Right forelimb (tissue), 1 donor: ENCODE data around the gene CASZ1.
A peak's percentile ranks its signal among the peaks of the same experiment; 100 is the strongest.

Experiments used
- DNase-seq: peaks from one replicate; pipeline ENCODE4 v3.0.0-alpha.2; 2018

CASZ1 gene

GRCh38 chr1:10620776-10621175 is 175.7 kb downstream of the CASZ1 start:
- peak; percentile 6 for DNase-seq

GRCh38 chr1:10617931-10618885 is 178.2 kb downstream of the CASZ1 start:
- peak; percentile 3 for DNase-seq

GRCh38 chr1:10617318-10617717 is 179.1 kb downstream of the CASZ1 start:
- peak; percentile 10 for DNase-seq

- peak; percentile 9 for DNase-seq
Measured at GRCh38 chr1:10616696-10617095, 179.8 kb downstream of the CASZ1 start.

GRCh38 chr1:10615932-10616671 is 180.3 kb downstream of the CASZ1 start:
- DNase-seq, result peak; percentile 25

GRCh38 chr1:10615332-10615731 is 181.1 kb downstream of the CASZ1 start:
- no peak for DNase-seq

GRCh38 chr1:10614377-10615225 is 181.8 kb downstream of the CASZ1 start:
- DNase-seq, result no peak

- no peak for DNase-seq
Measured at GRCh38 chr1:10613861-10614260, 182.6 kb downstream of the CASZ1 start.

- DNase-seq, result no peak
Measured at GRCh38 chr1:10613340-10613739, 183.1 kb downstream of the CASZ1 start.

GRCh38 chr1:10612436-10613160 is 183.8 kb downstream of the CASZ1 start:
- DNase-seq, result no peak

- no peak for DNase-seq
Measured at GRCh38 chr1:10610901-10611600, 185.4 kb downstream of the CASZ1 start.

GRCh38 chr1:10608690-10609089 is 187.8 kb downstream of the CASZ1 start:
- no peak for DNase-seq

GRCh38 chr1:10607228-10607627 is 189.2 kb downstream of the CASZ1 start:
- DNase-seq, result no peak

- DNase-seq, result no peak
Measured at GRCh38 chr1:10606064-10606463, 190.4 kb downstream of the CASZ1 start.

GRCh38 chr1:10604966-10605365 is 191.5 kb downstream of the CASZ1 start:
- no peak for DNase-seq

GRCh38 chr1:10602936-10603335 is 193.5 kb downstream of the CASZ1 start:
- no peak for DNase-seq

- DNase-seq, result no peak
Measured at GRCh38 chr1:10601342-10602070, 194.9 kb downstream of the CASZ1 start.

- no peak for DNase-seq
Measured at GRCh38 chr1:10599194-10599861, 197.1 kb downstream of the CASZ1 start.

GRCh38 chr1:10598389-10598702 is 198.1 kb downstream of the CASZ1 start:
- peak; percentile 70 for DNase-seq
